Activated gamma-delta T cell (primary cell): Measurements from ENCODE around the gene ABR.
"Not testable (repeated sequence)": the region's sequence is repeated elsewhere in the genome, so short reads cannot be mapped to it uniquely, and the experiment has no call there.

Experiments
- DNase-seq: peaks from one replicate; lab custom pipeline; 2025; lab: John Stamatoyannopoulos, UW

ABR gene

GRCh38 chr17:983921-984320, 195.9 kb downstream of the ABR start:
- no peak for DNase-seq

- DNase-seq: no peak
Measured at GRCh38 chr17:981292-981658, 198.5 kb downstream of the ABR start.

GRCh38 chr17:980406-981291, 199.1 kb downstream of the ABR start:
- no peak for DNase-seq

GRCh38 chr17:979539-980405, 200.0 kb downstream of the ABR start, which contains the start of gene NXN:
TSS of gene NXN (minus strand) at chr17:979776.
- DNase-seq: peak; percentile 89

GRCh38 chr17:979212-979538, 200.6 kb downstream of the ABR start:
- no peak for DNase-seq

GRCh38 chr17:978103-979093, 201.4 kb downstream of the ABR start:
- no peak for DNase-seq

- DNase-seq: no peak
Measured at GRCh38 chr17:977166-977565, 202.6 kb downstream of the ABR start.

- no peak for DNase-seq
Measured at GRCh38 chr17:976312-976711, 203.5 kb downstream of the ABR start.

GRCh38 chr17:975371-975915, 204.3 kb downstream of the ABR start:
- no peak for DNase-seq

- DNase-seq: not testable (repeated sequence)
Measured at GRCh38 chr17:974778-975177, 205.0 kb downstream of the ABR start.

GRCh38 chr17:973053-973452, 206.7 kb downstream of the ABR start:
- DNase-seq: no peak

- DNase-seq: not testable (repeated sequence)
Measured at GRCh38 chr17:971861-972260, 207.9 kb downstream of the ABR start.

GRCh38 chr17:970364-970763, 209.4 kb downstream of the ABR start:
- no peak for DNase-seq

GRCh38 chr17:969811-970355, 209.9 kb downstream of the ABR start:
- no peak for DNase-seq

- no peak for DNase-seq
Measured at GRCh38 chr17:968812-969730, 210.7 kb downstream of the ABR start.

- DNase-seq: no peak
Measured at GRCh38 chr17:967122-967521, 212.7 kb downstream of the ABR start.

- no peak for DNase-seq
Measured at GRCh38 chr17:965311-965989, 214.3 kb downstream of the ABR start.

GRCh38 chr17:964876-965275, 214.9 kb downstream of the ABR start:
- DNase-seq: no peak

GRCh38 chr17:962670-963069, 217.1 kb downstream of the ABR start:
- no peak for DNase-seq

- DNase-seq: no peak
Measured at GRCh38 chr17:962166-962565, 217.6 kb downstream of the ABR start.
